NCI-H82 (cell line): ENCODE measurements around the gene FGA.

ENCODE experiments used
- DNase-seq: peaks from one replicate; lab custom pipeline; 2025; lab: John Stamatoyannopoulos, UW

Gene FGA

GRCh38 chr4:154590329-154591006 is at the start of gene FGA:
Gene FGA, minus strand, starts transcription at chr4:154590742. Its CDS starts 55 bp downstream, at chr4:154590687.
- DNase-seq: no peak

- no peak for DNase-seq
These were observed 43.5 kb upstream of the FGA start for GRCh38 chr4:154634058-154634457.

GRCh38 chr4:154631828-154632227 is 41.3 kb upstream of the FGA start:
- no peak for DNase-seq

- no peak for DNase-seq
These were observed 39.8 kb upstream of the FGA start for GRCh38 chr4:154630324-154630723.

- DNase-seq: peak; percentile 75
These were observed 36.4 kb upstream of the FGA start for GRCh38 chr4:154626793-154627484.

- no peak for DNase-seq
These were observed 35.4 kb upstream of the FGA start for GRCh38 chr4:154625971-154626370.

GRCh38 chr4:154623995-154624394 is 33.5 kb upstream of the FGA start:
- no peak for DNase-seq

GRCh38 chr4:154623436-154623835 is 32.9 kb upstream of the FGA start:
- DNase-seq: no peak

- DNase-seq: peak; percentile 46
These were observed 32.1 kb upstream of the FGA start for GRCh38 chr4:154622598-154622997.

GRCh38 chr4:154620111-154620510 is 29.6 kb upstream of the FGA start:
- no peak for DNase-seq

- peak; percentile 57 for DNase-seq
These were observed 28.3 kb upstream of the FGA start for GRCh38 chr4:154618708-154619315.

- DNase-seq: no peak
These were observed 27.3 kb upstream of the FGA start for GRCh38 chr4:154617820-154618317.

GRCh38 chr4:154616731-154617130 is 26.2 kb upstream of the FGA start:
- no peak for DNase-seq

- DNase-seq: no peak
These were observed 25.7 kb upstream of the FGA start for GRCh38 chr4:154616287-154616686.

- no peak for DNase-seq
These were observed 24.7 kb upstream of the FGA start for GRCh38 chr4:154615211-154615610.

- no peak for DNase-seq
These were observed 23.8 kb upstream of the FGA start for GRCh38 chr4:154614306-154614705.

- DNase-seq: no peak
These were observed 22.2 kb upstream of the FGA start, which contains the start of gene FGG for GRCh38 chr4:154612472-154613414. Gene FGG, minus strand, starts transcription at chr4:154612656. Its CDS starts 47 bp downstream, at chr4:154612609.

- no peak for DNase-seq
These were observed 21.3 kb upstream of the FGA start for GRCh38 chr4:154611833-154612232.

GRCh38 chr4:154610582-154610981 is 20.0 kb upstream of the FGA start:
- DNase-seq: no peak

GRCh38 chr4:154609532-154609931 is 19.0 kb upstream of the FGA start:
- DNase-seq: no peak

GRCh38 chr4:154608361-154609252 is 18.1 kb upstream of the FGA start:
- DNase-seq: no peak
